WTC11 (cell line): Measurements from ENCODE around the gene CA7.

Experiments used
- CBFB ChIP-seq: sonication (generic); formaldehyde crosslinking; IDR thresholded peaks from 2 replicates; pipeline ENCODE4 v1.8.1; 2022; ENCODE audit warnings: mild to moderate bottlenecking, low read depth, missing genetic modification reagents
- ESRRA ChIP-seq: sonication (generic); formaldehyde crosslinking; IDR thresholded peaks from 2 replicates; pipeline ENCODE4 v1.8.1; 2022; ENCODE audit warnings: mild to moderate bottlenecking, missing genetic modification reagents, borderline replicate concordance
- FOXP1 ChIP-seq: sonication (generic); formaldehyde crosslinking; IDR thresholded peaks from 2 replicates; pipeline ENCODE4 v1.8.0; 2022; ENCODE audit warnings: missing genetic modification reagents, mild to moderate bottlenecking, moderate library complexity, borderline replicate concordance
- GABPB1 ChIP-seq: sonication (generic); formaldehyde crosslinking; IDR thresholded peaks from 2 replicates; pipeline ENCODE4 v1.8.1; 2023; ENCODE audit warnings: mild to moderate bottlenecking, missing genetic modification reagents
- GRHL2 ChIP-seq: fragments of 250-450 bp; sonication (Bioruptor Pico); IDR thresholded peaks from 2 replicates; pipeline ENCODE4 v1.8.0; 2022; ENCODE audit warnings: mild to moderate bottlenecking, moderate library complexity; ENCODE audit not compliant: insufficient replicate concordance, severe bottlenecking
- JUN ChIP-seq: sonication (generic); formaldehyde crosslinking; IDR thresholded peaks from 2 replicates; pipeline ENCODE4 v1.8.0; 2023; ENCODE audit warnings: mild to moderate bottlenecking, missing genetic modification reagents
- MAX ChIP-seq: sonication (generic); formaldehyde crosslinking; IDR thresholded peaks from 2 replicates; pipeline ENCODE4 v1.8.0; 2022; ENCODE audit warnings: mild to moderate bottlenecking, missing genetic modification reagents
- MYBL2 ChIP-seq: sonication (generic); formaldehyde crosslinking; IDR thresholded peaks from 2 replicates; pipeline ENCODE4 v1.8.1; 2023; ENCODE audit warnings: mild to moderate bottlenecking, moderate library complexity, missing genetic modification reagents
- NR3C1 ChIP-seq: sonication (generic); formaldehyde crosslinking; conservative IDR thresholded peaks from 2 replicates; pipeline ENCODE4 v1.8.1; 2023; ENCODE audit warnings: low read depth, mild to moderate bottlenecking, missing genetic modification reagents
- SMAD3 ChIP-seq: sonication (generic); formaldehyde crosslinking; IDR thresholded peaks from 2 replicates; pipeline ENCODE4 v1.8.0; 2022; ENCODE audit warnings: missing genetic modification reagents, mild to moderate bottlenecking, borderline replicate concordance
- SP1 ChIP-seq: sonication (generic); formaldehyde crosslinking; conservative IDR thresholded peaks from 2 replicates; pipeline ENCODE4 v1.8.1; 2022; ENCODE audit warnings: missing genetic modification reagents
- USF2 ChIP-seq: sonication (generic); formaldehyde crosslinking; IDR thresholded peaks from 2 replicates; pipeline ENCODE4 v1.8.1; 2023; ENCODE audit warnings: mild to moderate bottlenecking, missing genetic modification reagents, moderate library complexity
- ZNF121 ChIP-seq: sonication (generic); formaldehyde crosslinking; IDR thresholded peaks from 2 replicates; pipeline ENCODE4 v1.8.0; 2023; ENCODE audit warnings: missing genetic modification reagents
- TF ChIP-seq, protein P1 (sequence below): fragments of 200-600 bp; IDR thresholded peaks from 2 replicates; pipeline ENCODE4 v1.8.0; 2022; ENCODE audit warnings: antibody characterized with exemption

DNA sequence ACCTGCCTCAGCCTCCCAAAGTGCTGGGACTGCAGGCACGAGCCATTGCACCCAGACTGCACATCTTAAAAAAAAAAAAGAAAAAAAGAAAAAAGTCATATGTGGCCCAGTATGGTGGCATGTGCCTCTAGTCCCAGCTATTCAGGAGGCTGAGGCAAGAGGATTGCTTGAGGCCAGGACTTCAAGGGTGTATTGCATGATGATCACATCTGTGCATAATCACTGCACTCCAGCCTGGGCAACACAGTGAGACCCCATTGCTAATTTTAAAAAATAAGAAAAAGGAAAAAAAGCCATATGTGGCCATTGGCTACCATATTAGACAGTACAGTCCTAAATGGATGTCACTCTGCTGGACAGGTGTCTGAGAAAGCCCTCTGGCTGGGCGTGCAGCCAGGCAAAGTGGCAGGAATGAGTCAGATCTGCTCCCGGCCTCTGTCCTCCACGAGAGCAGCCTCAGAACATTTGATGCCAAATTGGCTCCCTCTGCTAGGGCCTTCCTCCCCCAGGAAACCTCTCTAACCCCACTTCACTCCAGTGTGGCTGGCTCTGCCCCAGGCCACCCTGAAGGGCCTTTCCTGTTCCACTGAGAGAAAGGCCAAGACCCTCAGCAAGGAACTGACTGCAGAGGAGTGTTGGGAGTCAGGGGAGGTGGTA is 14.7 kb downstream of the CA7 start:
- TF ChIP-seq, protein P1, sequence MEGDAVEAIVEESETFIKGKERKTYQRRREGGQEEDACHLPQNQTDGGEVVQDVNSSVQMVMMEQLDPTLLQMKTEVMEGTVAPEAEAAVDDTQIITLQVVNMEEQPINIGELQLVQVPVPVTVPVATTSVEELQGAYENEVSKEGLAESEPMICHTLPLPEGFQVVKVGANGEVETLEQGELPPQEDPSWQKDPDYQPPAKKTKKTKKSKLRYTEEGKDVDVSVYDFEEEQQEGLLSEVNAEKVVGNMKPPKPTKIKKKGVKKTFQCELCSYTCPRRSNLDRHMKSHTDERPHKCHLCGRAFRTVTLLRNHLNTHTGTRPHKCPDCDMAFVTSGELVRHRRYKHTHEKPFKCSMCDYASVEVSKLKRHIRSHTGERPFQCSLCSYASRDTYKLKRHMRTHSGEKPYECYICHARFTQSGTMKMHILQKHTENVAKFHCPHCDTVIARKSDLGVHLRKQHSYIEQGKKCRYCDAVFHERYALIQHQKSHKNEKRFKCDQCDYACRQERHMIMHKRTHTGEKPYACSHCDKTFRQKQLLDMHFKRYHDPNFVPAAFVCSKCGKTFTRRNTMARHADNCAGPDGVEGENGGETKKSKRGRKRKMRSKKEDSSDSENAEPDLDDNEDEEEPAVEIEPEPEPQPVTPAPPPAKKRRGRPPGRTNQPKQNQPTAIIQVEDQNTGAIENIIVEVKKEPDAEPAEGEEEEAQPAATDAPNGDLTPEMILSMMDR = no peak
- TF ChIP-seq SP1 (no peak), GABPB1 (no peak), MAX (CRISPR knock-in tag) (no peak), NR3C1 (no peak), CBFB (CRISPR knock-in tag) (no peak), MYBL2 (CRISPR knock-in tag) (no peak), USF2 (CRISPR knock-in tag) (no peak), GRHL2 (CRISPR knock-in tag) (no peak), ESRRA (no peak), SMAD3 (no peak), FOXP1 (no peak), ZNF121 (CRISPR knock-in tag) (peak; percentile 76; the same call in 1 of the 2 replicates), JUN (CRISPR knock-in tag) (no peak)
